HCT116 (cell line): ENCODE measurements around the gene TOLLIP. TPM values are rescaled to one million over a fixed set of nuclear protein-coding genes. Genes with fewer than 3 reads are reported as not detected.

Experiments used
- ATAC-seq: fragments of 200-7000 bp; cut with Tn5 transposase; 2 replicates; pipeline ENCODE4 v1.9.1; 2020; ENCODE audit warnings: mild to moderate bottlenecking, moderate library complexity
- BruUV-seq: library from RNA; stranded (reverse); fragments of 400-500 nt; replicated peaks from 2 replicates; lab custom pipeline; 2021; lab: Mats Ljungman, UMichigan
- CTCF ChIA-PET: fragments of 300-600 bp; sonication (Branson Sonifier 250); formaldehyde crosslinking; loops from one replicate; lab custom pipeline; 2021; ENCODE audit warnings: antibody characterized with exemption; lab: Charles Lee
- POLR2A ChIA-PET: fragments of 300-600, 350-600 bp; sonication (Branson Sonifier 250); formaldehyde crosslinking; loops from one replicate; lab custom pipeline; 2021; ENCODE audit warnings: antibody characterized with exemption; lab: Charles Lee
- RAD21 ChIA-PET, 2 experiments: fragments of 300-600 bp; sonication (Branson Sonifier 250); formaldehyde crosslinking; loops; one replicate each; lab custom pipeline; 2023; ENCODE audit warnings: low total read pairs in 2 of 2; ENCODE audit not compliant: uncharacterized antibody in 2 of 2, unreplicated experiment in 2 of 2, low non-redundant PET in 1 of 2; lab: Charles Lee
- DNase-seq: peaks from one replicate; pipeline ENCODE4 v3.0.0-alpha.2; 2010; ENCODE audit warnings: low read depth, low spot score
- H2AFZ ChIP-seq: fragments of 200-600 bp; shearing (Covaris generic), sonication (generic); 2 replicates; pipeline ENCODE4 v1.6.1; 2017; ENCODE audit warnings: low read depth, mixed run types, mixed read lengths, antibody characterized with exemption, low read length; ENCODE audit not compliant: poor library complexity, severe bottlenecking
- H3K27ac ChIP-seq: 2 replicates; pipeline ENCODE4 v1.5.1; 2012; ENCODE audit warnings: low read depth, low read length
- H3K27me3 ChIP-seq: fragments of 200-600 bp; sonication (generic); 2 replicates; pipeline ENCODE4 v1.6.1; 2016; ENCODE audit warnings: mixed run types, low read length, mixed read lengths; ENCODE audit not compliant: insufficient read depth
- H3K36me3 ChIP-seq, 2 experiments: fragments of 200-500 bp in 1 of 2; fragments of 200-600 bp in 1 of 2; sonication (Bioruptor generic) in 1 of 2; sonication (generic) in 1 of 2; 2 replicates each; pipeline versions ENCODE4 v1.5.1 to v1.6.1; 2014 to 2016; ENCODE audit warnings: low read length in 2 of 2, inconsistent platforms in 1 of 2, mixed read lengths in 1 of 2, mixed run types in 1 of 2; ENCODE audit not compliant: insufficient read depth in 2 of 2, control insufficient read depth in 1 of 2
- H3K4me1 ChIP-seq, 2 experiments: fragments of 200-600 bp in 1 of 2; sonication (generic) in 1 of 2; 2 replicates each; pipeline versions ENCODE4 v1.5.1 to v1.6.1; 2012 to 2017; ENCODE audit warnings: low read length in 2 of 2, inconsistent platforms in 1 of 2, mild to moderate bottlenecking in 1 of 2, mixed read lengths in 1 of 2, mixed run types in 1 of 2, moderate library complexity in 1 of 2; ENCODE audit not compliant: insufficient read depth in 2 of 2, control insufficient read depth in 1 of 2
- H3K4me2 ChIP-seq: fragments of 200-600 bp; sonication (generic); 2 replicates; pipeline ENCODE4 v1.6.1; 2017; ENCODE audit warnings: mixed run types, low read length, mixed read lengths
- H3K4me3 ChIP-seq, 2 experiments: fragments of 200-600 bp in 1 of 2; sonication (generic) in 1 of 2; replicated peaks in 1 of 2; 2 replicates each; pipeline ENCODE4 v1.5.1; 2011 to 2016; ENCODE audit warnings: low read length in 2 of 2, control low read depth in 1 of 2, low read depth in 1 of 2, mild to moderate bottlenecking in 1 of 2, mixed read lengths in 1 of 2, mixed run types in 1 of 2
- H3K79me2 ChIP-seq: fragments of 200-600 bp; sonication (generic); 2 replicates; pipeline ENCODE4 v1.6.1; 2017; ENCODE audit warnings: mild to moderate bottlenecking, mixed run types, low read length, moderate library complexity, mixed read lengths; ENCODE audit not compliant: insufficient read depth
- H3K9ac ChIP-seq: fragments of 200-600 bp; sonication (generic); 2 replicates; pipeline ENCODE4 v1.6.1; 2016; ENCODE audit warnings: low read length, mixed read lengths
- H3K9me2 ChIP-seq: fragments of 200-600 bp; sonication (generic), shearing (Covaris generic); 2 replicates; pipeline ENCODE4 v1.6.1; 2017; ENCODE audit warnings: mixed run types, mild to moderate bottlenecking, moderate library complexity; ENCODE audit not compliant: insufficient read depth
- H3K9me3 ChIP-seq, 2 experiments: fragments of 200-500 bp in 1 of 2; fragments of 200-600 bp in 1 of 2; sonication (Bioruptor generic) in 1 of 2; sonication (generic) in 1 of 2; 2 replicates each; pipeline ENCODE4 v1.6.1; 2014 to 2017; ENCODE audit warnings: low read length in 2 of 2, mixed read lengths in 2 of 2, inconsistent platforms in 1 of 2, low read depth in 1 of 2, mild to moderate bottlenecking in 1 of 2, mixed run types in 1 of 2, moderate library complexity in 1 of 2; ENCODE audit not compliant: control insufficient read depth in 1 of 2, insufficient read depth in 1 of 2
- H4K20me1 ChIP-seq: fragments of 200-600 bp; sonication (generic), shearing (Covaris generic); 2 replicates; pipeline ENCODE4 v1.6.1; 2017; ENCODE audit warnings: mixed run types, mild to moderate bottlenecking, moderate library complexity; ENCODE audit not compliant: insufficient read depth
- CBX3 ChIP-seq: IDR thresholded peaks from 2 replicates; pipeline ENCODE4 v1.6.1; 2012; ENCODE audit warnings: low read depth
- EGR1 ChIP-seq: IDR thresholded peaks from 2 replicates; pipeline ENCODE4 v1.6.1; 2012; ENCODE audit warnings: low read depth
- FOSL1 ChIP-seq: IDR thresholded peaks from 2 replicates; pipeline ENCODE4 v1.6.1; 2012; ENCODE audit warnings: low read depth
- RAD21 ChIP-seq: IDR thresholded peaks from 2 replicates; pipeline ENCODE4 v1.6.1; 2012; ENCODE audit warnings: low read depth, mild to moderate bottlenecking
- REST ChIP-seq: IDR thresholded peaks from 2 replicates; pipeline ENCODE4 v1.6.1; 2012; ENCODE audit warnings: low read depth
- SIN3A ChIP-seq: IDR thresholded peaks from 2 replicates; pipeline ENCODE4 v1.6.1; 2012; ENCODE audit warnings: low read depth
- TCF7L2 ChIP-seq: IDR thresholded peaks from 2 replicates; pipeline ENCODE4 v1.7.0; 2011; ENCODE audit warnings: borderline replicate concordance, inconsistent platforms; ENCODE audit not compliant: insufficient read depth, insufficient read length; ENCODE audit errors: extremely low read depth
- ZNF274 ChIP-seq: fragments of 200-500 bp; sonication (Bioruptor generic); IDR thresholded peaks from 2 replicates; pipeline ENCODE4 v1.6.1; 2014; ENCODE audit warnings: mild to moderate bottlenecking, low read depth, low read length, inconsistent platforms
- intact Hi-C: fragments of 100-400 bp; cut with micrococcal nuclease; formaldehyde crosslinking; loops from 2 replicates; pipeline ENCODE4 v1.10.0; 2022
- microRNA-seq: library from miRNA; unstranded; fragments of <30 nt; microRNA quantifications from one replicate; pipeline ENCODE4, GENCODE V29; 2016; ENCODE audit warnings: borderline number of aligned reads
- total RNA-seq: library from RNA; stranded (reverse); gene quantifications from one replicate; pipeline ENCODE4 v1.2.1, GENCODE V29; 2021; ENCODE audit not compliant: unreplicated experiment
- TF ChIP-seq, protein P1 (sequence below), 3 experiments: fragments of 200-600 bp in 1 of 3; sonication (generic) in 1 of 3; IDR thresholded peaks in 2 of 3; conservative IDR thresholded peaks in 1 of 3; 2 replicates each; pipeline ENCODE4 v1.5.1; 2012 to 2017; ENCODE audit warnings: low read depth in 2 of 3, low read length in 2 of 3, antibody characterized with exemption in 1 of 3, borderline replicate concordance in 1 of 3, control low read depth in 1 of 3, mild to moderate bottlenecking in 1 of 3, mixed read lengths in 1 of 3, mixed run types in 1 of 3, moderate library complexity in 1 of 3; ENCODE audit not compliant: insufficient read depth in 1 of 3

Gene TOLLIP
- total RNA-seq, 1 experiment from 2014 or later: 28.5 TPM

DNA sequence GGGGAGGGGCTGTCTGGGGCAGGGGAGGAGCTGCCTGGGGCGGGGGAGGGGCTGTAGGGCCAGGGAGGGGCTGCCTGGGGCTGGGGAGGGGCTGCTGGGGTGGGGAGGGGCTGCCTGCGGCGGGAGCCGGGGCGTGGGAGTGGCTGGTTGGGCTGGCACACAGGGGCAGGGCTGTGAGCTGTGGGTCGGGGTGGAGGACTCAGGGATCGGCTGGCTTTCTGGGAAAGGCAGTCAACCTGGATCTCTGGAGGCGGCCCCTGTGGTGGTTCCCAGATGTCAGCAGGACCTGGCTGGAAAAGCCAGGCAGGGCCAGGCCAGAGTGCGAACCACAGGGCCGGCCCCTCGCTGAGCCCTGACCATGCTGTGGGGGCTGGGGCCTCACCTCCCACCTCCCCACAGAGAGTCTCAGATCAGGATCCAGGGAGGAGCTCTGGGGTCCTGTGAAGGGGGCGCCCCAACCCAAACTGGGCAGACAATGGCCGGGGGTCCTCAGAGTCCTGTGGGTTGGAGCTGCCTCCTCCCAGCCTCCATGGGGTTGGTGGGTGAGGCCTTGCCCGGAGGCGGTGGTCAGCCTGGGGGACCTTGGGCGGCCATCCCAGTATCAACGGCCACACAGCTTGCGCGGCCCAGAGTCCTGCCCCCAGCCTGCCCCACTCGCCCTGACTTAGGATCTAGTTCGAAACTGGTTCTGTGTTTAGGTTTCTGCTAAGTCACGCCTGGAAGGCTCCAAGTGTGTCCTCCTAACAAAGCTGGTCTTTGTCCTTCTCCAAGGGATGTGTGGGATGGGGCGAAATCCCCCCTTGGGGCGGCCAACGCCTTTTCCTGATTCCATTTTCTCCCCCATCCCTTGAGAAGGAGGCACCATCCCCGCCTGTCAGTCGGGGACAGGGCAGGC is 84.7 kb downstream of the TOLLIP start:
- RAD21 ChIA-PET: no interaction called here
- H3K27ac ChIP-seq: no peak overlapping the region
- H3K4me2 ChIP-seq: no peak overlapping the region
- H3K9me3 ChIP-seq: no peaks in the 10 kb centered on the region
- ATAC-seq: no peak
- H4K20me1 ChIP-seq: no peaks in the 10 kb centered on the region
- no peak overlapping the region for H2AFZ ChIP-seq
- no peak overlapping the region for H3K9ac ChIP-seq
- no peaks in the 10 kb centered on the region for H3K4me1 ChIP-seq
- POLR2A ChIA-PET: no interaction called here
- BruUV-seq: no TSS peak
- no peaks in the 10 kb centered on the region for H3K36me3 ChIP-seq
- no peaks in the 10 kb centered on the region for H3K27me3 ChIP-seq
- no peak for DNase-seq
- H3K9me2 ChIP-seq: no peaks in the 10 kb centered on the region
- CTCF ChIA-PET: no interaction called here
- TF ChIP-seq SIN3A (no peak), EGR1 (no peak), CBX3 (no peak), REST (no peak), TCF7L2 (no peak), ZNF274 (no peak), FOSL1 (no peak), RAD21 (no peak)
- TF ChIP-seq, protein P1, sequence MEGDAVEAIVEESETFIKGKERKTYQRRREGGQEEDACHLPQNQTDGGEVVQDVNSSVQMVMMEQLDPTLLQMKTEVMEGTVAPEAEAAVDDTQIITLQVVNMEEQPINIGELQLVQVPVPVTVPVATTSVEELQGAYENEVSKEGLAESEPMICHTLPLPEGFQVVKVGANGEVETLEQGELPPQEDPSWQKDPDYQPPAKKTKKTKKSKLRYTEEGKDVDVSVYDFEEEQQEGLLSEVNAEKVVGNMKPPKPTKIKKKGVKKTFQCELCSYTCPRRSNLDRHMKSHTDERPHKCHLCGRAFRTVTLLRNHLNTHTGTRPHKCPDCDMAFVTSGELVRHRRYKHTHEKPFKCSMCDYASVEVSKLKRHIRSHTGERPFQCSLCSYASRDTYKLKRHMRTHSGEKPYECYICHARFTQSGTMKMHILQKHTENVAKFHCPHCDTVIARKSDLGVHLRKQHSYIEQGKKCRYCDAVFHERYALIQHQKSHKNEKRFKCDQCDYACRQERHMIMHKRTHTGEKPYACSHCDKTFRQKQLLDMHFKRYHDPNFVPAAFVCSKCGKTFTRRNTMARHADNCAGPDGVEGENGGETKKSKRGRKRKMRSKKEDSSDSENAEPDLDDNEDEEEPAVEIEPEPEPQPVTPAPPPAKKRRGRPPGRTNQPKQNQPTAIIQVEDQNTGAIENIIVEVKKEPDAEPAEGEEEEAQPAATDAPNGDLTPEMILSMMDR (IDR thresholded peaks at IDR 0.05 in 2 of 3, conservative IDR thresholded peaks at IDR 0.05 in 1 of 3; ENCODE audit: borderline replicate concordance in 1 of 3, insufficient read depth in 1 of 3, low read depth in 2 of 3, low read length in 2 of 3): no peak
- intact Hi-C loops: no loop called here
- H3K4me3 ChIP-seq: no peak overlapping the region
- no peaks in the 10 kb centered on the region for H3K79me2 ChIP-seq

Small RNAs within 50 kb of the gene (microRNA-seq; reads per million reads assigned to microRNA genes)
- not detected for gene MIR6744

Other genes with a start within 250 kb of the TOLLIP start
- 0.47 TPM for gene MUC2, start 234.8 kb downstream of the TOLLIP start, total RNA-seq
- under 0.01 TPM for gene MUC5AC, start 151.7 kb downstream of the TOLLIP start, total RNA-seq
- gene MUC5B, start 86.6 kb downstream of the TOLLIP start, total RNA-seq: 1.5 TPM
- 14.0 TPM for gene BRSK2, start 80.3 kb upstream of the TOLLIP start, total RNA-seq
- 25.7 TPM for gene MOB2, start 177.1 kb upstream of the TOLLIP start, total RNA-seq